NCI-H82 treated with DMSO at 0.1 percent for 48 hours (cell line): ENCODE data around the gene EFCAB8.
"Not testable (repeated sequence)": the region's sequence is repeated elsewhere in the genome, so short reads cannot be mapped to it uniquely, and the experiment has no call there.

Experiments
- DNase-seq: peaks from one replicate; lab custom pipeline; 2025; ENCODE audit not compliant: unreplicated experiment; lab: John Stamatoyannopoulos, UW

Gene EFCAB8

DNA sequence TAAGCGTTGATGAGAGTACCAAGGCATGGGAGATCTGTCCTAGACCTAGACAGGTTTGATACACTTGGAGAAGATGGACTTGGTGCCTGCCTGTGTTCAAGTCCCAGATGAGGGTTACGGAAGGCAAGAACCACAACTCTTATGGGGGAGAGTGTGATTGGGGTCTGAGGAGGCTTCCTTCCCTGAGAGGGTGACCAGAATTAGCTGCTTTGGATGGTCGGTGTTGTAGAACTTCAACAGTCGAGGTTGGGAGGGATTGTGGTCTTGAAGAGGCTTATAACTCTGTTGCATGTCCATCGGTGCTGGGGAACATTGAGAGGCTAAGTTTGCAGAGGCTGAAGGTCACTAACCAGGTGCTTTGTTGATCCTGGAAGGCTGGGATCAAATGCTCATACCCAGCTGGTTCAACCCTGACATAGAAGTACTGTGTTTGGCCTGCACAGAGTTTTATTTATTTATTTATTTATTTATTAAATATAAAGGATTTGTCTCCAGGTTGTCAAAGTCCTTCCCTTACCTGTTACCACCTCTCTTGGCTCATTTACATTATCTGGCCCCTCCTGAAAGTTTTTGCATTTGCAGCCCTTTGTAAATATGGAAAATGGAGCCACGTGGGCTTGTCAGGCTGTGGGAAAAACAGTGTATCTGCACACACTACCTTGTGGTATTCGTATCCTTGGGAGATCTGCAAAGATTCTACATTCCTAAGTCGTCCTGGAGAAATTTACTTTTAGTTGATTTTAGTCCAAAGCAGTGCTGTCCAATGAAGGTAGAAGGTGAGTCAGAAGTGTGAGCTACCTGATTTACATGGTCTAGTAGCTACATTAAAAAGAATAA, 15.8 kb upstream of the EFCAB8 start:
- no peak for DNase-seq

GRCh38 chr20:32845786-32846185, 12.9 kb upstream of the EFCAB8 start:
- no peak for DNase-seq

DNA sequence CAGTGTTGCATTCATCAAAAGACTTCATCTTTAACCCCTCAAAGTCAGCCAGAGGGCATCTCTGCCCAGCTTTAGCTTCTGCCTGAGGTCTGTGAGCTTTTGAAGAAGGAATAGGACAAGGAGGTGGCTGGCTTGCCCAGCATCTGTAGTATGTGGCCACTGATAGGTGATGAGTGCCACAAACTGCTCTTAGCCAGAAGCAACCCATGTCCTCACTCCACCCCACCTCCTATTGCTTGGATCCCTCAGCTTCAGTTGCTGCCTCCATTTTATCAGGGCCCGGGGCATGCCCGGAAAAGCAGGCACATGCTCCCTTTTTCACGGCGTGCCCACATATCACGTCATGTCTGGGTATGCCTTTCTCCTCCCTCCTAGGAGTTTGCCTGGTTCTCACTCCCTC, 11.9 kb upstream of the EFCAB8 start:
- no peak for DNase-seq

DNA sequence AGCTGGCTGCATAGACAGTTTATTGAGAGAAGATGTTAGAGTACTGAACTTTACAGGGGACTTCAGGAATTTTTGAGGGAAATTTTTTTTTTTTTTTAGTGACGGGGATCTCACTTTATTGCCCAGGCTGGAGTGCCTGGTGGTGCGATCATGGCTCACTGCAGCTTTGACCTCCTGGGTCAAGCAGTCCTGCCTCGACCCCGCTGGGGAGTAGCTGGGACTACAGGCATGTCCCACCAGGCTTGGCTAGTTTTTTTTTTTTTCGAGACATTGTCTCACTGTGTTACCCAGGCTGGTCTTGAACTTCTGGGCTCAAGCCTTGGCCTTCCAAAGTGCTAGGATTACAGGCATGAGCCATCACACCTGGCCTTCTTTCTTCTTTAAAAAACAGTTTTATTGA, 10.8 kb upstream of the EFCAB8 start:
- DNase-seq: no peak

DNA sequence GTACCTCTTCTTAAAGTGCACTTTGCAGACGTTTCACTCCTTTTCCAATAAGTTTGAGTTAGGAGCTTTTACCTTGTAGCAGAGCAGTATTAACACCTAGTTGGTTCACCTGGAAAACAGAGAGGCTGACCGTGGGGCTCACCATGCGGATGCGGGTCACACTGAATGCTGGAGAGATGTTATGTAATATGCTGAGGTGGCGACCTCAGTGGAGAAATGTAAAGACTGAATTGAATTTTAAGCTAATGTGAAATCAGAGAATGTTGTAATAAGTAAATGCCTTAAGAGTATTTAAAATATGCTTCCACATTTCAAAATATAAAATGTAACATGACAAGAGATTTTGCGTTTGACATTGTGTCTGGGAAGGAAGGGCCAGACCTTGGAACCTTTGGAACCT, 9.9 kb upstream of the EFCAB8 start:
- no peak for DNase-seq

DNA sequence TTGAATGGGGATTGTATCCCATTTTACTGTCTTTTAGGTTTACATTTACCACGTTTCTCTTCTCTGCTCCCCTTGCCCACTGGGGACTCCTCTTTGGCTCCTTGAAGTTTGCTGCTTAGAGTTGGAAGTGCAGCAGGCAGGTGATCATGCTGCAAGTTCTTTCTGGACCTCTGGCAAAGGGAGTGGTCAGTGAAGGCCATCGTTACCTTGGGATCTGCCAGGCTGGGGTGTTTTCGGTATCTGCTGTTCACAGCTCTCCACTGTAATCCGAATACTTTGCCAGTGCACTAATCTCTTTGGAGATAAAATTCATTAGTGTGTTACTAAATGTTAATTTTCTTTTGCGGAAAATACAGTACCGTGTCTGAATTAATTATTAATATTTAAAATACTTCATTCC, 9.1 kb upstream of the EFCAB8 start:
- DNase-seq: no peak

DNA sequence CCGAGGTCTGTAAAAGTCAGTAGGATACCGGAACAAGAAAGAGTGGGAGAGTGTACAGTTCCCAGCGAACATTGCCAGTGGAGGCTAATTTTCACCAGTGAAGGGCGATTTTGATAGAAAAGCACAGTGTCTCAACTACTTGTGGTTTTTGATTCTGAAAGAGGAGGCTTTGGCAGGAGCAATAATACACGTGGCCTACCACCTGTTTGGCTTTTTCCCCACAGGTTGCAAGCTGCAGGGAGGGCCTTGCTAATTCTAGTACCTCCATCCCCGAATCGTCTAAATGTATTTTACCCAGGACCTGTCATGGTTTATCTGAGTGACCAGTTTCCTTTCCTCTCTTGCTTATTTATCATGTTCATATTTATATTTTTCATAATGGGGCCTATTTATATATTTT, 3.3 kb upstream of the EFCAB8 start:
- no peak for DNase-seq

DNA sequence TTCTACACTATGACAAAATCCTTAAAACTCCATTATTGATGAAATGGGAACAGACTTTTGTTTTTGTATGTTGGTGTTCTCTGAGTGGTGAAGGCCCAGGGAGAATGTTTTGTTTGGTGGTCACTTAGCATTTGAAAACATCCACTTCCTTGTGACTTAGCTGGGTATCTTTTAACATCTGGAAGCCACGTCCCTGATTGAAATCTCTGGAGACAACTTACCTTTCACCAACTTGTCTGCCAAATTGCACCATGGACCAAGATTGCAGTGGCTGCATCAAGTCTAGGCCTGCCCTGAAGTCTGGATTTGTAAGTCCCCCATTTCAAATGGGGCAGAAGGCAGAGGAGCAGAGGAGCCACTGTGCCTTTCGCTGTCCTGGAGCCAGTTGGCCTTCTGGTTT, 534 bp upstream of the EFCAB8 start:
- DNase-seq: no peak

- no peak for DNase-seq
These were observed 2.7 kb downstream of the EFCAB8 start for GRCh38 chr20:32861446-32861845.

GRCh38 chr20:32869562-32869961, 10.8 kb downstream of the EFCAB8 start:
- DNase-seq: no peak

DNA sequence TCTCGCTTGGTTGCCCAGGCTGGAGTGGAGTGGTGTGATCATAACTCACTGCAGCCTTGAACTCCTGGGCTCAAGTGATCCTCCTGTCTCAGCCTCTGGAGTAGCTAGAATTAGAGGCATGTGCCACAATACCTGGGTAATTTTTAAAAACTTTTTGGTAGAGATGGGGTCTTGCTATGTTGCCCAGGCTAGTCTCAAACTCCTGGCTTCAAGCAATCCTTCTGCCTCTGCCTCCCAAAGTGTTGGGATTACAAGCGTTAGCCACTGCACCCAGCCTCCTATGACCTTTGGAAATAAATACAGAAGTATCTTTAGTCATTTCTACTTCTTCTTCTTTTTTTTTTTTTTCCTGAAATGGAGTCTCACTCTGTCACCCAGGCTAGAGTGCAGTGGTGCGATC, 11.8 kb downstream of the EFCAB8 start:
- not testable (repeated sequence) for DNase-seq

- no peak for DNase-seq
These were observed 12.3 kb downstream of the EFCAB8 start for GRCh38 chr20:32870985-32871384.

DNA sequence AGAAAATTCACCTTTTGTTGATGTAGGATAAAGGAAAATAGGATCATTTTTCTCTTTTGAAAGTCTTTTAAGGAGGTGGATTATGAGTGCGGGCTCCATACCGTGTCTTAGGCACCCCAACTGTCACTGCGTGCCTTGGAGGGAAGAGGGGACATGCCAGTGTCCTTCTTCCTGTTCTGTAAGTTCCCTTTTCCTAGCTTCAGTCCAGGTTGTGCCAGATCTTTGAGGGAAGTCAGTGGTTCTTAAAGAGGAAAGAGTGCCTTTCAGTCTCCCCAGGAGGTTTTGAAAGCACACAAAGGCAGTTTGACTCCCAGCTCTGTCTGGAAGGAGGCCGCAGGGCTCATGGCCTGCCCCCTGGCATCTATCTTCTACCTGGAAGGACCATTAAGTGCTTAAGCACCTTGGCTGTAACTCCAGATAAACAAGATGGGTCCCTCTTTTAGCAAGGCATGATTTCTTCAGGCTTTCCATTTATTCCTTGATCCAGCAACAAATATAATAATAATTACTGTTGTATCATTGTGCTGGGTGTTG, 13.0 kb downstream of the EFCAB8 start:
- no peak for DNase-seq

DNA sequence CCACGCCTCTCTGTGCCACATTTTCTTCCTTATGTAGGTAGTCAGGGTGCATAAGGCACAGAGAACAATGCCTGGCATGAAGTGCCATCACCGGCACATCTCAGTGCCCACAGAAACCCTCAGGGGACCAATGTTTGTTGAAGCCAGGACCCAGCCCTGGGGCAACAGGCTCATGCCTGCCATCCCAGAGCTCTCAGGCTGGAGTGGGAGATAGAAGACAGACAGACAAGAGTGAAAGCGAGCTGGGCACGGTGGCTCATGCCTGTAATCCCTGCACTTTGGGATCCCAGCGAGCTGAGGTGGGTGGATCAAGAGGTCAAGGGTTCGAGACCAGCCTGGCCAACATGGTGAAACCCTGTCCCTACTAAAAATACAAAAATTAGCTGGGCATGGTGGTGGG, 13.5 kb downstream of the EFCAB8 start:
- DNase-seq: no peak

GRCh38 chr20:32875673-32876072, 16.9 kb downstream of the EFCAB8 start:
- DNase-seq: no peak

GRCh38 chr20:32877507-32877906, 18.8 kb downstream of the EFCAB8 start:
- no peak for DNase-seq

DNA sequence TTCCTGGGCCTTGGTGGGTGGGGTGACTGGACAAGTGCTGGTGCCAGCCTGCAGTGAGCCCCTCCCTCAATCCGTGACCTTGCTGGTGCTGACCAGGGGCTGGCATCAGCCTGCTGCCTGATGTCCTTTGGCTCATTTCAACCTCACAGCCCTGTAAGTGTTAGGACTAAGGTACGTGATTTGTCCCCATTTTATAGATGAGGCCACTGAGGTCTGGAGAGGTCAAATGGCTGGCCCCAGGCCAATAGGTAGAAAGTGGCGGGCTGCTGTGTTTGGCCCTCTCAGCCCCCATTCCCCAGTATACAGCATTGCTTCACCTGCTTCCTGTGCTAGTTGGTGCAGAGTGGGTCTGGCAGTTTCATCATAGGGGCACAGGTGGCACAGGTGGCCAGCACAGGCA, 20.1 kb downstream of the EFCAB8 start:
- no peak for DNase-seq

- DNase-seq: no peak
These were observed 20.8 kb downstream of the EFCAB8 start for GRCh38 chr20:32879538-32879937.

DNA sequence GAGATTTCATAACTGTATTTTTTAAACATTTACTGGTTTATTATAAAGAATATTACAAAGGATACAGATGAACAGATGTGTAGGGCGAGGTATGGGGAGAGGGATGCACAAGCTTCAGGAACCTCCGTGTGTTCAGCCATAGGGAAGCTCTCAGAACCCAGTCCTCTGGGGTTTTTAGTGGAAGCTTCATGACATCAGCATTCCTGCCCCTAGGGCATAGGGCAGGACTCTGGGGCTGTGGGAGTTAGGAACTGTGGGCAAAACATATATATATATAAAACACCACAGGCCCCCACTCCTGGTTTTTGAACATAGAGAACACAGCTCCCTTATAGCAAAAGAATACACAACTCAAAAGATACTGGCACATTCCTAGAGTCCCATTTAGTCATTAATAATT, 21.9 kb downstream of the EFCAB8 start:
- no peak for DNase-seq

DNA sequence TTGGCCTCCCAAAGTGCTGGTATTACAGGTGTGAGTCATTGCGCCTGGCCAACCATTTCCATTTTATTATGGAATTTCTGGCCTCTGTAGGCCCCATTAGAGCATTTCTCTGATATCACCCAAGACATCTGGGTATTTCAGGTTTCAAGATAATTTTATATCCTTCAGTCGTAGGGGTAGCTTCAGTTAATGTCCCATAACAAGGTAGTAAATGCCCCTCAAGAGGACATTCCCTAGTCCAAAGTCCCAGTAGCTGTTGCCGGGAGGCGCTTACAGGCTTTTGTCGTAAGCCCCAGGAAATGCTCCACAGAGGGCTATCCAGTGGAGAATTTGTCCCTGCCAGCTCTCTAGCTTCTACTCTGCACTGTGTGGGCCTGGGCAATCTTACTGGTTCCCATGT, 24.4 kb downstream of the EFCAB8 start:
- DNase-seq: no peak

- no peak for DNase-seq
These were observed 26.5 kb downstream of the EFCAB8 start for GRCh38 chr20:32885185-32885584.

DNA sequence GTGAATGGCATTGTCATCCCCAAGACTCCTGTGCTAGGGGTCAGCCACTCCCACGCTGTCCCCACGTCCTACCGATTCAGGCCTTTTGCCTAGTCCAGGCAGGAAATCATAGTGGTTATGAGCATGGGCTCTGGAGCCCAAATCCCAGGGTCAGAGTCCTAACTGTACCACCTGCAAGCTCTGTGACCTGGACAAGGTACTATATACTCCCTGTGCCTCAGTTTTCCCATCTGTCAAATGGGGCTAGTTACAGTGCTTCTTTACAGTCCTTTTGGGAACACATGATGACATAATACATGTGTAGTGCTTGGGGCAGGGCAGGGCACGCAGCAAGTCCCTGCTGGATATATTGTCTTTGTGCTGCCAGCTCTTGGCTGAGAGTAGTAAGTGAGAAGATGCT, 27.2 kb downstream of the EFCAB8 start:
- DNase-seq: no peak

GRCh38 chr20:32886652-32887051, 27.9 kb downstream of the EFCAB8 start:
- no peak for DNase-seq
